Epithelial cell of umbilical artery (primary cell): ENCODE measurements around the gene BCL2A1. TPM values are rescaled to one million over a fixed set of nuclear protein-coding genes. Genes with fewer than 3 reads are reported as not detected.

ENCODE experiments used
- total RNA-seq: library from RNA; depleted of rRNA; stranded (reverse); fragments of >200 nt; gene quantifications from 2 replicates; pipeline ENCODE4 v1.2.3, GENCODE V29; 2014

BCL2A1 gene
- total RNA-seq = 0.76 and 2.3 TPM in 2 replicates

GRCh38 chr15:79970624-79971434, at the start of gene BCL2A1:
BCL2A1 (minus strand) TSS chr15:79971196; CDS start chr15:79971119, 77 bp downstream.

Other genes with a start within 250 kb of the BCL2A1 start
- 13.6 and 19.1 TPM in 2 replicates for gene MTHFS, start 74.2 kb downstream of the BCL2A1 start, total RNA-seq
- 147 and 227 TPM in 2 replicates for gene ZFAND6, start 88.5 kb upstream of the BCL2A1 start, total RNA-seq
- 14.3 and 18.8 TPM in 2 replicates for gene FAH, start 181.8 kb upstream of the BCL2A1 start, total RNA-seq